ENCODE measurements around the gene NASP. TPM values are rescaled to one million over a fixed set of nuclear protein-coding genes. Genes with fewer than 3 reads are reported as not detected.
A peak's percentile ranks its signal among the peaks of the same experiment; 100 is the strongest.

The NASP gene
- total and polyA plus RNA-seq, 2 donors (not counting 3 experiments of a cell fraction or from before 2014, with no cell fraction given), result 101 to 149 TPM

DNA sequence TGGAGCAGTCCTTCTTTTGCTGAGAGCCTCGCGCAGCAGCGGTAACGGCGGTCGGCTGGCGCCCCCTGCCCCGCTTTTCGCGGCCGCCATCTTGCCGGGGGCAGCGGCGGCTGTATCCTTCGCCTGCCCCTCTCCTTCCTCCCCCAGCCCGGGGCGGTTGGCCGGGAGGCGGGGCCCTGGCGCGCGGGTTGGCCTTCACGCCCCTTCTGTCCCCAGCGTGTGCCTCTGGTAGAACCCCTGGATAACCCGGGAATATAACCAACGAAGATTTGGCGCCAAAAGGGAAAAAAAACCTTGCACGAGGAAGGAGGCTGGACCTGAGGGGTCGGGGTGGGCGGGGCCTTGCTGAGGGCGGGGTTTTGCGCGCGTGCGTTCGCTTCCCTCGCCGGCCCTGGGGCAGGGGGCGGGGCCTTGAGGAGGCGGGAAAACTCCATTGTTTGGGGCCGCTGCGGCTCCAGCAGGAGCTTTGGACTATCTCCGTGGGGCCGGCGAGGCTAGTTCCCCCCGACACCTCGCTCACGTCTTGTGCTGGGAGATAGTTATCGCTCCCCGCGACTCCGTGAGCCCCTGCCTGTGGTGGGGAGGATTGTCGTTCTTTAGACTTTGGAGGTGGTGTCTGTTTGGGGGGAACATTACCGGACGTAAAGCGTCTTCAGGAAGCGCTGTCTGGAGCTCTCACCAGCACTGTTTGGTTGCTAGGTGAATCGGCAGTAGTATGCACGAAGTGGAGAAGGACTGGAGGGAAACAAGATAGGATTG, 689 bp downstream of the NASP start:
- intact Hi-C loops (cut with micrococcal nuclease) (loop anchor here (1.0 to 2.0 kb wide), 6 partner anchors 24 to 297 kb away; partner anchors contain the start of genes GPBP1L1, IPP and MAST2), dilution Hi-C loops (cut with MboI; ENCODE audit: extremely low pct_ligation_motif_present, low sequenced_read_pairs) (no loop called here)
- Histone ChIP-seq H3K4me3 (replicated peaks in 1 of 3; ENCODE audit: insufficient read depth in 1 of 3, low read depth in 1 of 3, low read length in 3 of 3) (peak overlapping the region; percentile 62 to 81 (median 67)), H4K20me1 (replicated peaks; ENCODE audit: control insufficient read depth, extremely low read depth, insufficient read depth, low read length) (no peaks in the 10 kb centered on the region), H3K27ac (ENCODE audit: insufficient read depth, low read depth, low read length) (peak overlapping the region; percentile 81), H3K4me2 (ENCODE audit: insufficient read depth, low read length) (peak overlapping the region; percentile 94), H3K79me2 (ENCODE audit: control insufficient read depth, insufficient read depth, low read length) (peaks cover 49% of the 10 kb centered on the region), H3K9ac (replicated peaks; ENCODE audit: extremely low read depth, insufficient read depth, low read length) (peak overlapping the region; percentile 99), H3K9me3 (replicated peaks; ENCODE audit: control insufficient read depth, insufficient read depth, low read length) (no peaks in the 10 kb centered on the region), H2AFZ (ENCODE audit: low read depth, low read length) (peak overlapping the region; percentile 77), H3K9me1 (replicated peaks; ENCODE audit: control insufficient read depth, extremely low read depth, insufficient read depth, low read length) (no peaks in the 10 kb centered on the region), H3K27me3 (ENCODE audit: control insufficient read depth in 2 of 2, insufficient read depth in 2 of 2, low read length in 2 of 2) (no peaks in the 10 kb centered on the region), H3K4me1 (ENCODE audit: control insufficient read depth, extremely low read depth, insufficient read depth, low read length) (peaks cover 17% of the 10 kb centered on the region), H3K36me3 (ENCODE audit: control insufficient read depth in 2 of 2, extremely low read depth in 1 of 2, insufficient read depth in 2 of 2, low read length in 2 of 2) (no peaks in the 10 kb centered on the region)
- TF ChIP-seq, protein P1, sequence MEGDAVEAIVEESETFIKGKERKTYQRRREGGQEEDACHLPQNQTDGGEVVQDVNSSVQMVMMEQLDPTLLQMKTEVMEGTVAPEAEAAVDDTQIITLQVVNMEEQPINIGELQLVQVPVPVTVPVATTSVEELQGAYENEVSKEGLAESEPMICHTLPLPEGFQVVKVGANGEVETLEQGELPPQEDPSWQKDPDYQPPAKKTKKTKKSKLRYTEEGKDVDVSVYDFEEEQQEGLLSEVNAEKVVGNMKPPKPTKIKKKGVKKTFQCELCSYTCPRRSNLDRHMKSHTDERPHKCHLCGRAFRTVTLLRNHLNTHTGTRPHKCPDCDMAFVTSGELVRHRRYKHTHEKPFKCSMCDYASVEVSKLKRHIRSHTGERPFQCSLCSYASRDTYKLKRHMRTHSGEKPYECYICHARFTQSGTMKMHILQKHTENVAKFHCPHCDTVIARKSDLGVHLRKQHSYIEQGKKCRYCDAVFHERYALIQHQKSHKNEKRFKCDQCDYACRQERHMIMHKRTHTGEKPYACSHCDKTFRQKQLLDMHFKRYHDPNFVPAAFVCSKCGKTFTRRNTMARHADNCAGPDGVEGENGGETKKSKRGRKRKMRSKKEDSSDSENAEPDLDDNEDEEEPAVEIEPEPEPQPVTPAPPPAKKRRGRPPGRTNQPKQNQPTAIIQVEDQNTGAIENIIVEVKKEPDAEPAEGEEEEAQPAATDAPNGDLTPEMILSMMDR (IDR thresholded peaks at IDR 0.05; ENCODE audit: extremely low read depth in 1 of 2, insufficient read depth in 1 of 2, low read depth in 1 of 2, low read length in 2 of 2), result peak in 1 of 2 donors; percentile 19
- TF ChIP-seq JUN (IDR thresholded peaks at IDR 0.05; ENCODE audit: borderline replicate concordance, insufficient read depth, insufficient read length, low read depth), result no peak
- TF ChIP-seq, protein P2, sequence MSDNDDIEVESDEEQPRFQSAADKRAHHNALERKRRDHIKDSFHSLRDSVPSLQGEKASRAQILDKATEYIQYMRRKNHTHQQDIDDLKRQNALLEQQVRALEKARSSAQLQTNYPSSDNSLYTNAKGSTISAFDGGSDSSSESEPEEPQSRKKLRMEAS (IDR thresholded peaks at IDR 0.05; ENCODE audit: insufficient read depth, insufficient read length), result peak; percentile 25
- BruUV-seq (replicated peaks), result TSS peak; percentile 58
- DNase-seq (ENCODE audit: low read depth, low spot score) (peak; percentile 96), FAIRE-seq (peak; percentile 78)
- POLR2A ChIA-PET, result interaction anchor here (0.6 to 2.1 kb wide), 11 partner anchors 10 to 573 kb away, joined by 3 to 18 read pairs (median 5); partner anchors contain the start of genes AKR1A1, GPBP1L1, HECTD3 and PRDX1
- CTCF ChIA-PET, result interaction anchor here (0.7 to 3.2 kb wide), 8 partner anchors 16 to 570 kb away, joined by 3 to 18 read pairs (median 3); partner anchors contain the start of gene GPBP1L1

Measured in endothelial cell of umbilical vein (primary cell).